ENCODE data around the gene SHLD2.
"Not testable (repeated sequence)": the region's sequence is repeated elsewhere in the genome, so short reads cannot be mapped to it uniquely, and the experiment has no call there.

Gene SHLD2

GRCh38 chr10:87213150-87213765, 118.3 kb downstream of the SHLD2 start:
- ATAC-seq (replicated peaks; ENCODE audit: extremely low read depth, poor library complexity, severe bottlenecking), result peak; percentile 64
- H3K36me3 Mint-ChIP-seq (ENCODE audit: insufficient read depth); H3K9me3 Mint-ChIP-seq; H3K27me3 Mint-ChIP-seq; H3K27ac Mint-ChIP-seq (ENCODE audit: low read depth); H3K4me1 Mint-ChIP-seq; H3K4me3 Mint-ChIP-seq; DNase-seq (ENCODE audit: low spot score in 2 of 2): not testable (repeated sequence)

DNA sequence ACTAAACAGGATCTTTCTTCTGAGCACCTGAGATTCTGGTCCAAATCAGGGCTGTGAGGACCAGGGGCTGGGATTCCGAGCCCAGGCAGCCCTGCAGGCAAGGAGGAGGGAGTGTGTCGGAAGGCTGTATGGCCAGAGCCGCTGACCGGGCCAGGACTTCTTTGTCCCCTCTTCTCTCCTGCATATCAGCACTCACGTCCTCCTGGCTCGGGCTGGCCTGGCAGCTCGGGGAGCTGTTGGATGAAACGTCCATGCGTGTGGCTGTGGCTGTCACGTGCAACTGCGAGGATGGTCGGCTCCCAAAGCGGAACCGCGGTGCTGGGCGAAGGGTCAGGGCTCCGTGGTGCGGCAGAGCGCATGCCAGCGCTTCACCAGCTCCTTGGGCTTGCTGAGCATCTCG, 118.8 kb downstream of the SHLD2 start:
- not testable (repeated sequence) for H3K4me3 Mint-ChIP-seq; H3K36me3 Mint-ChIP-seq (ENCODE audit: insufficient read depth); ATAC-seq (replicated peaks; ENCODE audit: extremely low read depth, poor library complexity, severe bottlenecking); H3K27me3 Mint-ChIP-seq; DNase-seq (ENCODE audit: low spot score in 2 of 2); H3K9me3 Mint-ChIP-seq; H3K27ac Mint-ChIP-seq (ENCODE audit: low read depth); H3K4me1 Mint-ChIP-seq

GRCh38 chr10:87216120-87216519, 121.1 kb downstream of the SHLD2 start:
- not testable (repeated sequence) for H3K27ac Mint-ChIP-seq (ENCODE audit: low read depth); H3K4me1 Mint-ChIP-seq; H3K27me3 Mint-ChIP-seq; H3K36me3 Mint-ChIP-seq (ENCODE audit: insufficient read depth); H3K4me3 Mint-ChIP-seq; H3K9me3 Mint-ChIP-seq; DNase-seq (ENCODE audit: low spot score in 2 of 2); ATAC-seq (replicated peaks; ENCODE audit: extremely low read depth, poor library complexity, severe bottlenecking)

- H3K27ac Mint-ChIP-seq (ENCODE audit: low read depth); H3K27me3 Mint-ChIP-seq; H3K4me1 Mint-ChIP-seq; DNase-seq (ENCODE audit: low spot score in 2 of 2); H3K9me3 Mint-ChIP-seq; H3K36me3 Mint-ChIP-seq (ENCODE audit: insufficient read depth); H3K4me3 Mint-ChIP-seq: not testable (repeated sequence)
- ATAC-seq (replicated peaks; ENCODE audit: extremely low read depth, poor library complexity, severe bottlenecking), result peak; percentile 85
Measured at GRCh38 chr10:87219370-87219769, 124.4 kb downstream of the SHLD2 start.

- H3K4me3 Mint-ChIP-seq; H3K36me3 Mint-ChIP-seq (ENCODE audit: insufficient read depth); H3K9me3 Mint-ChIP-seq; H3K27ac Mint-ChIP-seq (ENCODE audit: low read depth); ATAC-seq (replicated peaks; ENCODE audit: extremely low read depth, poor library complexity, severe bottlenecking); H3K4me1 Mint-ChIP-seq; H3K27me3 Mint-ChIP-seq; DNase-seq (ENCODE audit: low spot score in 2 of 2): not testable (repeated sequence)
Measured at GRCh38 chr10:87222789-87223188, 127.8 kb downstream of the SHLD2 start.

DNA sequence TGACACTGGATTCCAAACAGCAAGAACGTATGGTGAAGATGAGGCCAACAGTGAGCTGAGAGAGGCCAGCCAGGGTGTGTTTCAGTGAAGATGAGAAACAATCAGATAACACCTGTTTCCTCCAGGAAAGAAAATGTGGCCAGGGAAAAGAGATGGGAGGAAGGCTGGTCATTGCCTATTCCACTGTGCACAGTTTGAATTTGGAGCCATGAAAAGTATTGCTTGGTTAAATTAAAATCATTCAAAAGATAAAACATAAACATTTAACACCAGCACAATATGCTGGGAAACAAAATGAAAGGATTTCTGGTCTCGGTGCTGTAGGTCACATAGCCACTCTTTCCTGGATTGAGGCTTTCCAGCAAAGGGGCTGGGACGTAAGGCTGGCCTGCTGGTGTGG, 130.1 kb downstream of the SHLD2 start, which contains the start of gene NUTM2A:
TSS of gene NUTM2A (plus strand) at position 301 of the 400 bp plus-strand sequence. CDS start 383 bp downstream, outside the sequence.
- H3K4me1 Mint-ChIP-seq; H3K27ac Mint-ChIP-seq (ENCODE audit: low read depth); H3K36me3 Mint-ChIP-seq (ENCODE audit: insufficient read depth); H3K4me3 Mint-ChIP-seq; H3K9me3 Mint-ChIP-seq; H3K27me3 Mint-ChIP-seq; ATAC-seq (replicated peaks; ENCODE audit: extremely low read depth, poor library complexity, severe bottlenecking); DNase-seq (ENCODE audit: low spot score in 2 of 2): not testable (repeated sequence)

DNA sequence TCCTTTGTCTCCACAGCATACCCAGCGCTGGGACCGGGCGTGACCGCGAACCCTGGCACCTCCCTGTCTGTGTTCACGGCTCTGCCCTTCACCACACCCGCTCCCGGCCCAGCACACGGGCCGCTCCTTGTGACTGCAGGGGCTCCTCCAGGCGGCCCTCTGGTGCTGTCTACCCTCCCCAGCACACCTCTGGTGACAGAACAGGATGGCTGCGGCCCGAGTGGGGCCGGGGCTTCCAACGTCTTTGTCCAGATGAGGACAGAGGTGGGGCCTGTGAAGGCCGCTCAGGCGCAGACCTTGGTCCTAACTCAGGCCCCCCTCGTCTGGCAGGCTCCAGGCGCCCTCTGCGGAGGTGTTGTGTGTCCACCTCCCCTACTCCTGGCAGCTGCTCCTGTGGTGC, 133.2 kb downstream of the SHLD2 start:
- H3K27me3 Mint-ChIP-seq; H3K36me3 Mint-ChIP-seq (ENCODE audit: insufficient read depth); ATAC-seq (replicated peaks; ENCODE audit: extremely low read depth, poor library complexity, severe bottlenecking); H3K4me3 Mint-ChIP-seq; H3K4me1 Mint-ChIP-seq; H3K27ac Mint-ChIP-seq (ENCODE audit: low read depth); DNase-seq (ENCODE audit: low spot score in 2 of 2); H3K9me3 Mint-ChIP-seq: not testable (repeated sequence)

DNA sequence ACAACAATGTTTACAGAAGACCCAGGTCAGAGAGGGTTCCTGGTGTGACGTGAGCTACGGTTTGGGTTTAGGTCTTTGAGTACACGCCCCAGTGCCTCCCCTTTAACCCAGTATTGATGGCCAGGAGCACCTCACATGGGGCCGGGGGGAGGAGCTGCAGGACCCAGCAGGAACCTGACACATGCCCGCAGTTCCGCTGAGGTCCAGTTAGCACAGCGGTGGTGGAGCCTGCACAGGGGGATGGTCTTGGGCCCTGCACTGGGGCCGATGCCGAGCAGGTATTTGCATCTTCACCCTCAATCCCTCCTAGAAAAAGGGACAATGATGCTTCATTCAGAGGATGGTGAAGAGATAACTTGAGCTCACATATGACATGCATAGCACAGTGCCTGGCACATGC, 134.2 kb downstream of the SHLD2 start:
- not testable (repeated sequence) for H3K9me3 Mint-ChIP-seq; DNase-seq (ENCODE audit: low spot score in 2 of 2); H3K36me3 Mint-ChIP-seq (ENCODE audit: insufficient read depth); H3K27me3 Mint-ChIP-seq; H3K4me3 Mint-ChIP-seq; ATAC-seq (replicated peaks; ENCODE audit: extremely low read depth, poor library complexity, severe bottlenecking); H3K4me1 Mint-ChIP-seq; H3K27ac Mint-ChIP-seq (ENCODE audit: low read depth)

- ATAC-seq (replicated peaks; ENCODE audit: extremely low read depth, poor library complexity, severe bottlenecking); H3K27me3 Mint-ChIP-seq; H3K4me1 Mint-ChIP-seq; DNase-seq (ENCODE audit: low spot score in 2 of 2); H3K27ac Mint-ChIP-seq (ENCODE audit: low read depth); H3K9me3 Mint-ChIP-seq; H3K36me3 Mint-ChIP-seq (ENCODE audit: insufficient read depth); H3K4me3 Mint-ChIP-seq: not testable (repeated sequence)
Measured at GRCh38 chr10:87234854-87235253, 139.8 kb downstream of the SHLD2 start.

DNA sequence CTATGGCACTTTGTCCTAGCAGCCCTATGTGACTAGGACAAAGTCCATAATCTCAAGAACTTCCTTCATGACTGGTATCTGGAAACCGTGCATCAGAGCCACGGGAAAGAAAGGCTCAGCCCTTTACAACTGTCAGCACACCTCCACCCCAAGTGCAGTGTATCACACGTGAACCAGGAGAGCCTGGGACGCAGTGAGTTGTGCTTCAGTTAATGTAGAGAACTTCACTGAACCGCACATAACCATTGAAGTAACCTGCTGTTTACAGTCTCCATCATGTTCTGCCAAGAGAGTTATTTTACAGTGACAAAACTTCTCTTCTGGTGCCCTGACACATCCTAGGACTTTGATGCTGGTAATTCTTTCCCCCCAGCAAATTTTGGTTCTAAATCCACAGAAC, 142.2 kb downstream of the SHLD2 start:
- not testable (repeated sequence) for H3K4me3 Mint-ChIP-seq; H3K4me1 Mint-ChIP-seq; H3K36me3 Mint-ChIP-seq (ENCODE audit: insufficient read depth); DNase-seq (ENCODE audit: low spot score in 2 of 2); ATAC-seq (replicated peaks; ENCODE audit: extremely low read depth, poor library complexity, severe bottlenecking); H3K9me3 Mint-ChIP-seq; H3K27me3 Mint-ChIP-seq; H3K27ac Mint-ChIP-seq (ENCODE audit: low read depth)

DNA sequence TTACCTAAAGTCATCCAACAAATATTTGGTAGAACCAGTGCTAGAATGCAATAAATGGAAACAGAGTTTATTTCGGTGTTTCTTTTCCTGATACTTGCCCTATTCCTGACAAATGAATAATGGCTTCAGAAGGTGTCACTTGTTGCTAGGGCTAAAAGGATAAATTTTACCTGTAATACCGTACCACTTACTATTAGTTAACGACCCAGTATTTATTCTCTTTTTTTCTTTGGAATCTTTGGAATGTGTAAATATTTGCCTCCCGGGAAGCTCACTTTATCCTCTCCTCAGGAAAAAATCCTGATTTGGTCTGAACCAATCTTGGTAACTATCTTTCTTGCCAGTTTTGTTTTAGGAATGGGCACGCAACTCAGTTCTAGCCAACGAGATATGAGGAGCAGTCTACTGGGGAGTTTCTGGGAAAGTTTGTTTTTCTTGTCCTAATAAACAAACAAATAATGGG, 144.4 kb downstream of the SHLD2 start:
- not testable (repeated sequence) for H3K4me3 Mint-ChIP-seq; ATAC-seq (replicated peaks; ENCODE audit: extremely low read depth, poor library complexity, severe bottlenecking); DNase-seq (ENCODE audit: low spot score in 2 of 2); H3K9me3 Mint-ChIP-seq; H3K27ac Mint-ChIP-seq (ENCODE audit: low read depth); H3K27me3 Mint-ChIP-seq; H3K4me1 Mint-ChIP-seq; H3K36me3 Mint-ChIP-seq (ENCODE audit: insufficient read depth)

Measured in central memory CD8-positive, alpha-beta T cell (primary cell).